AG04450 (cell line): ENCODE results near the gene CTSH. TPM values are rescaled to one million over a fixed set of nuclear protein-coding genes. Genes with fewer than 3 reads are reported as not detected.

Experiments
- CTCF ChIA-PET: fragments of 300-600, 350-600 bp; formaldehyde crosslinking; extraction: SDS; loops from one replicate; lab custom pipeline; 2022; ENCODE audit warnings: antibody characterized with exemption, inconsistent platforms; lab: Charles Lee
- POLR2A ChIA-PET: fragments of 350-600 bp; formaldehyde crosslinking; extraction: SDS; loops from one replicate; lab custom pipeline; 2021; ENCODE audit warnings: antibody characterized with exemption, inconsistent platforms; lab: Yijun Ruan, JAX
- DNase-seq: peaks from one replicate; pipeline ENCODE4 v3.0.0-alpha.2; 2011; ENCODE audit warnings: low read depth, low spot score
- H3K27ac ChIP-seq: one replicate; pipeline ENCODE4 v1.5.1; 2012; ENCODE audit warnings: low read depth, low read length, control low read depth
- H3K27me3 ChIP-seq: one replicate; pipeline ENCODE4 v1.6.0; 2012; ENCODE audit warnings: low read length; ENCODE audit not compliant: control insufficient read depth, insufficient read depth
- H3K4me3 ChIP-seq: 2 replicates; pipeline ENCODE4 v1.5.1; 2011; ENCODE audit warnings: mild to moderate bottlenecking, low read depth, low read length, control low read depth
- H3K9me3 ChIP-seq: 2 replicates; pipeline ENCODE4 v1.5.1; 2012; ENCODE audit warnings: low read length; ENCODE audit not compliant: control insufficient read depth, insufficient read depth
- polyA plus RNA-seq: library from polyadenylated mRNA; depleted of rRNA; stranded (reverse); fragments of >200 nt; gene quantifications from 2 replicates; pipeline ENCODE4 v1.2.3, GENCODE V29; 2011
- TF ChIP-seq, protein P1 (sequence below): IDR thresholded peaks from 2 replicates; pipeline ENCODE4 v1.5.1; 2011; ENCODE audit warnings: low read depth, low read length, control low read depth, inconsistent platforms

CTSH gene
- polyA plus RNA-seq, 1 experiment = 4.8 TPM

DNA sequence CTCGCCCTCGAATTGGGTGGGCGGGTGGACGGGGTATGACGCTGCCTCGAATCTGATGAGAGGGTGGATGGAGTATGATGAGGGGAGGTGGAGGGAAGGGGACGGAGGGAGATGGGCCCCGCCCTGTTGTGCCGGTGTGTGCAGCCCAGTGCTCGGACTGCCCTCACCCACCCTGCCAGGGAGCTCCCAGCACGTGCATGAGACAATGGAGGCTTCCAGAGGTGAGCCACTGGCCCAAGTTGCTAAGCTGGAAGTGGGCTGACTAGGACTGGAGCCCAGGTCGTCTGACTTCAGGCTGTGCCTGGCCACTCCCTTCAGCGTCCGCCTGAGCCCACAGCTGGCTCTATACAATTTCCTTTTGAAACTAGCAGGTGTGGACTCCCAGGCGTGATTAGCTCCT lies 47.0 kb upstream of the CTSH start:
- ChIA-PET CTCF (interaction anchor here (0.7 to 0.8 kb wide), 2 partner anchors 12 to 186 kb away, joined by 3 to 5 read pairs; no protein-coding TSS in a partner anchor), POLR2A (interaction anchor here (0.6 to 2.1 kb wide), 2 partner anchors 12 to 119 kb away, joined by 6 read pairs; partner anchors contain the start of gene MORF4L1)
- no peak for DNase-seq
- Histone ChIP-seq H3K9me3 (no peaks in the 10 kb centered on the region; the same call in 1 of the 2 replicates), H3K27me3 (no peaks in the 10 kb centered on the region), H3K4me3 (no peak overlapping the region), H3K27ac (no peak overlapping the region)
- TF ChIP-seq, protein P1, sequence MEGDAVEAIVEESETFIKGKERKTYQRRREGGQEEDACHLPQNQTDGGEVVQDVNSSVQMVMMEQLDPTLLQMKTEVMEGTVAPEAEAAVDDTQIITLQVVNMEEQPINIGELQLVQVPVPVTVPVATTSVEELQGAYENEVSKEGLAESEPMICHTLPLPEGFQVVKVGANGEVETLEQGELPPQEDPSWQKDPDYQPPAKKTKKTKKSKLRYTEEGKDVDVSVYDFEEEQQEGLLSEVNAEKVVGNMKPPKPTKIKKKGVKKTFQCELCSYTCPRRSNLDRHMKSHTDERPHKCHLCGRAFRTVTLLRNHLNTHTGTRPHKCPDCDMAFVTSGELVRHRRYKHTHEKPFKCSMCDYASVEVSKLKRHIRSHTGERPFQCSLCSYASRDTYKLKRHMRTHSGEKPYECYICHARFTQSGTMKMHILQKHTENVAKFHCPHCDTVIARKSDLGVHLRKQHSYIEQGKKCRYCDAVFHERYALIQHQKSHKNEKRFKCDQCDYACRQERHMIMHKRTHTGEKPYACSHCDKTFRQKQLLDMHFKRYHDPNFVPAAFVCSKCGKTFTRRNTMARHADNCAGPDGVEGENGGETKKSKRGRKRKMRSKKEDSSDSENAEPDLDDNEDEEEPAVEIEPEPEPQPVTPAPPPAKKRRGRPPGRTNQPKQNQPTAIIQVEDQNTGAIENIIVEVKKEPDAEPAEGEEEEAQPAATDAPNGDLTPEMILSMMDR = no peak

DNA sequence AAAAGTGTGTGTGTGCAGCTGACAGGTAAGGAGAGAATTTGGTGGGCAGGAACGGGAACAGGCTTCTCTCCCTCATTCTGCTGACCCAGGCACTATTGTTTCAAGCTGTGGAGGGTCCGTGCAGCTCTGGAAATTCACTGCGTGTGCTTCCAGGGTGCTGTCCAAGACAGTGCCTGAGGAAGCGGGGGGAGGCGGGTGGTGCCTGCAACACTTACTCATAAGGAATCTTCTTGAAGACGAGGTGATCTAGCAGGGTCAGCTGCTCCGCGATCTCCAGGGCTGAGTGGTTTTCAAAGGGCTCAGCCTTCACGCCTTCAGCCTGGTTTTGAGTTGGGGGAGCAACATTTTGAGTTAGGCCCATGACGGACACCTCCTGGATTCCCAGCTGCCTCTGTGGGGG lies 46.6 kb upstream of the CTSH start:
- ChIA-PET CTCF (interaction anchor here (0.7 to 0.8 kb wide), 2 partner anchors 12 to 186 kb away, joined by 3 to 5 read pairs; no protein-coding TSS in a partner anchor), POLR2A (interaction anchor here (0.6 to 2.1 kb wide), 2 partner anchors 12 to 119 kb away, joined by 6 read pairs; partner anchors contain the start of gene MORF4L1)
- H3K9me3 ChIP-seq = no peaks in the 10 kb centered on the region; the same call in 1 of the 2 replicates
- H3K4me3 ChIP-seq = no peak overlapping the region
- H3K27ac ChIP-seq = peak overlapping the region; percentile 31
- TF ChIP-seq, protein P1 = no peak
- DNase-seq = peak; percentile 15
- no peaks in the 10 kb centered on the region for H3K27me3 ChIP-seq

DNA sequence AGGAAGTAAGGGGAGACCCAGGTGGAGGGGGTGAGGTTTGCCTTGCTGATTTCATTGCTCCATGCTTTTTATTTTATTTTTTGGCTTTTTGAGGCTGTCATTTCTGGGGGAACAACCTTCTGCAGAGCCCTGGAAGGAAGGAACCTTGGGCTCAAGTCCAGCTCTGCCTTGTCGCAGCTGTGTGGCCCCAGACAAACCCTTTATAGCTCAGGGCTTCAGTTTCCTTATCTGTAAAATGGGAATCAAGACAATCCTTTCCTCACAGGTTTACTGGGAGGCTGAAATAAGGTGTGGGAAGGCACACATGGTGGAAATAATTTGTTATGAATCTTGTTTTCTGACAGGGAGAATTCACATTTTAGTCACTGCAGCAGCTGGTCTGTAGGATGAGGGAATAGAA lies 45.4 kb upstream of the CTSH start:
- H3K27me3 ChIP-seq = no peaks in the 10 kb centered on the region
- no peak for DNase-seq
- TF ChIP-seq, protein P1 = no peak
- no peak overlapping the region for H3K4me3 ChIP-seq
- ChIA-PET CTCF (interaction anchor here (0.9 to 2.1 kb wide), 2 partner anchors 10 to 11 kb away, joined by 3 to 8 read pairs; no protein-coding TSS in a partner anchor), POLR2A (interaction anchor here (2.1 kb wide), 1 partner anchor 14 kb away, joined by 6 read pairs; no protein-coding TSS in a partner anchor)
- peak overlapping the region; percentile 47 for H3K27ac ChIP-seq
- no peaks in the 10 kb centered on the region for H3K9me3 ChIP-seq

DNA sequence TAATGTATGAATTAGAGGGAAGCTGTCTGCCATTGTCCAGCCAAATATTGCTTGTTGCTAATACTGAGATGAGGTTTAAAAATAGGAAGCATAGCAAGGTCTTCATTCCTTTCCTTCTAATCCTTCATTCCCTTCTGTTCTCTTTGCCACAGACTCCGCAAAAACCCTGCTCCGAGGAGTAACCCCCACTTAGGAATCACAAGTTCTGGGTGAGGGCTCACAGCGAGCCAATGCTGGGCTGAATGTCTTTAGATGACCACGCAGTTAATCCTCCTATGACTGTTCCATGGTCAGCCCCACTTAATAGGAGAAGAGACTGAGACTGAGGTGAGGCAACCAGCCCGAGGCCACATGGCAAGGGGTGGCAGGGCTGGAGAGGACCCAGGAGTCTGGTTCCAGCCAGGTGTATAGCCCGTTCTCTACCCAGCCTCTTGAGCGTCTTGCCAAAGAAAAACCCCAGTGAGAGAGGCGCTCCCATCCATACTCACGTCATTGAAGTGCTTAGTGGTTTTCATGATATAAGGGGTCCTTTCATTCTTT lies 44.9 kb upstream of the CTSH start:
- Histone ChIP-seq H3K4me3 (no peak overlapping the region), H3K9me3 (no peaks in the 10 kb centered on the region), H3K27me3 (no peaks in the 10 kb centered on the region), H3K27ac (peak overlapping the region; percentile 3)
- no peak for DNase-seq
- TF ChIP-seq, protein P1 = no peak
- ChIA-PET POLR2A (interaction anchor here (1.0 kb wide), 1 partner anchor 15 kb away, joined by 3 read pairs; no protein-coding TSS in a partner anchor), CTCF (interaction anchor here (0.9 to 2.1 kb wide), 6 partner anchors 8 to 195 kb away, joined by 3 to 8 read pairs (median 4); no protein-coding TSS in a partner anchor)

DNA sequence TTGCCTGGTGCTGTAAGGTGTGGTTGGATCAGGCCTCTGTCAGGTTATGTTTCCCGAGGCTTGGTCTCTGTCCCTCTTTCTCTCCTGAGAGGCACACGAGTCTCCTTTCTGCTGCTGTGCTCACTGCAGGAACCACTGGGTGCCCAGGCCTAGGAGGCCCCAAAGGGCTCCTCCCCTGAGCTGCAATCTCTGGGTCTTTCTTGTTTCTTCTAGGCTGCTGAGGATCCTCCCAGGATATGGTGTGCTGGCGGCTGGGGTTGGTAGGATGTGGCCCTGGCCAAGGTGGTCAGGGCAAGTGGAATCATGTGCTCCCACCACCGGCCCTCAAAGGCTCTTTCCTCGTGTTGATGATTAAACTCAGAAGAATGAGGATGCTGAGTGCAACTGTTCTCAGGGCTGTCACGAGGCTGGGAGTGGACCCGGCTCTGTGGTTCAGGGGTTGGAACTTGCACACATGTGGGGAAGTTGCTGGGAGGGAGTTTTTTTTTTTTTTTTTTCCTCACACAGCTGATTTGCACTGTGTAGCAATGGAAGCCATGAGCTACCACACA lies 43.6 kb upstream of the CTSH start:
- ChIA-PET CTCF (interaction anchor here (0.6 to 2.1 kb wide), 6 partner anchors 9 to 200 kb away, joined by 3 to 8 read pairs (median 4); no protein-coding TSS in a partner anchor), POLR2A (interaction anchor here (0.6 to 1.0 kb wide), 10 partner anchors 11 to 966 kb away, joined by 3 to 6 read pairs (median 4); no protein-coding TSS in a partner anchor)
- Histone ChIP-seq H3K27ac (peak overlapping the region; percentile 97), H3K9me3 (no peaks in the 10 kb centered on the region), H3K4me3 (no peak overlapping the region), H3K27me3 (no peaks in the 10 kb centered on the region)
- TF ChIP-seq, protein P1 = no peak
- peak; percentile 98 for DNase-seq
